HCT116 (cell line): ENCODE measurements around the gene SIRT3. TPM values are rescaled to one million over a fixed set of nuclear protein-coding genes. Genes with fewer than 3 reads are reported as not detected.
"Not testable (repeated sequence)": the region's sequence is repeated elsewhere in the genome, so short reads cannot be mapped to it uniquely, and the experiment has no call there.

Experiments
- ATAC-seq: fragments of 200-7000 bp; cut with Tn5 transposase; 2 replicates; pipeline ENCODE4 v1.9.1; 2020; ENCODE audit warnings: mild to moderate bottlenecking, moderate library complexity
- BruUV-seq: library from RNA; stranded (reverse); fragments of 400-500 nt; replicated peaks from 2 replicates; lab custom pipeline; 2021; lab: Mats Ljungman, UMichigan
- CTCF ChIA-PET: fragments of 300-600 bp; sonication (Branson Sonifier 250); formaldehyde crosslinking; loops from one replicate; lab custom pipeline; 2021; ENCODE audit warnings: antibody characterized with exemption; lab: Charles Lee
- POLR2A ChIA-PET: fragments of 300-600, 350-600 bp; sonication (Branson Sonifier 250); formaldehyde crosslinking; loops from one replicate; lab custom pipeline; 2021; ENCODE audit warnings: antibody characterized with exemption; lab: Charles Lee
- RAD21 ChIA-PET, 2 experiments: fragments of 300-600 bp; sonication (Branson Sonifier 250); formaldehyde crosslinking; loops; one replicate each; lab custom pipeline; 2023; ENCODE audit warnings: low total read pairs in 2 of 2; ENCODE audit not compliant: uncharacterized antibody in 2 of 2, unreplicated experiment in 2 of 2, low non-redundant PET in 1 of 2; lab: Charles Lee
- DNase-seq: peaks from one replicate; pipeline ENCODE4 v3.0.0-alpha.2; 2010; ENCODE audit warnings: low read depth, low spot score
- H2AFZ ChIP-seq: fragments of 200-600 bp; shearing (Covaris generic), sonication (generic); 2 replicates; pipeline ENCODE4 v1.6.1; 2017; ENCODE audit warnings: low read depth, mixed run types, mixed read lengths, antibody characterized with exemption, low read length; ENCODE audit not compliant: poor library complexity, severe bottlenecking
- H3K27ac ChIP-seq: 2 replicates; pipeline ENCODE4 v1.5.1; 2012; ENCODE audit warnings: low read depth, low read length
- H3K27me3 ChIP-seq: fragments of 200-600 bp; sonication (generic); 2 replicates; pipeline ENCODE4 v1.6.1; 2016; ENCODE audit warnings: mixed run types, low read length, mixed read lengths; ENCODE audit not compliant: insufficient read depth
- H3K36me3 ChIP-seq, 2 experiments: fragments of 200-500 bp in 1 of 2; fragments of 200-600 bp in 1 of 2; sonication (Bioruptor generic) in 1 of 2; sonication (generic) in 1 of 2; 2 replicates each; pipeline versions ENCODE4 v1.5.1 to v1.6.1; 2014 to 2016; ENCODE audit warnings: low read length in 2 of 2, inconsistent platforms in 1 of 2, mixed read lengths in 1 of 2, mixed run types in 1 of 2; ENCODE audit not compliant: insufficient read depth in 2 of 2, control insufficient read depth in 1 of 2
- H3K4me1 ChIP-seq, 2 experiments: fragments of 200-600 bp in 1 of 2; sonication (generic) in 1 of 2; 2 replicates each; pipeline versions ENCODE4 v1.5.1 to v1.6.1; 2012 to 2017; ENCODE audit warnings: low read length in 2 of 2, inconsistent platforms in 1 of 2, mild to moderate bottlenecking in 1 of 2, mixed read lengths in 1 of 2, mixed run types in 1 of 2, moderate library complexity in 1 of 2; ENCODE audit not compliant: insufficient read depth in 2 of 2, control insufficient read depth in 1 of 2
- H3K4me2 ChIP-seq: fragments of 200-600 bp; sonication (generic); 2 replicates; pipeline ENCODE4 v1.6.1; 2017; ENCODE audit warnings: mixed run types, low read length, mixed read lengths
- H3K4me3 ChIP-seq, 2 experiments: fragments of 200-600 bp in 1 of 2; sonication (generic) in 1 of 2; replicated peaks in 1 of 2; 2 replicates each; pipeline ENCODE4 v1.5.1; 2011 to 2016; ENCODE audit warnings: low read length in 2 of 2, control low read depth in 1 of 2, low read depth in 1 of 2, mild to moderate bottlenecking in 1 of 2, mixed read lengths in 1 of 2, mixed run types in 1 of 2
- H3K79me2 ChIP-seq: fragments of 200-600 bp; sonication (generic); 2 replicates; pipeline ENCODE4 v1.6.1; 2017; ENCODE audit warnings: mild to moderate bottlenecking, mixed run types, low read length, moderate library complexity, mixed read lengths; ENCODE audit not compliant: insufficient read depth
- H3K9ac ChIP-seq: fragments of 200-600 bp; sonication (generic); 2 replicates; pipeline ENCODE4 v1.6.1; 2016; ENCODE audit warnings: low read length, mixed read lengths
- H3K9me2 ChIP-seq: fragments of 200-600 bp; sonication (generic), shearing (Covaris generic); 2 replicates; pipeline ENCODE4 v1.6.1; 2017; ENCODE audit warnings: mixed run types, mild to moderate bottlenecking, moderate library complexity; ENCODE audit not compliant: insufficient read depth
- H3K9me3 ChIP-seq, 2 experiments: fragments of 200-500 bp in 1 of 2; fragments of 200-600 bp in 1 of 2; sonication (Bioruptor generic) in 1 of 2; sonication (generic) in 1 of 2; 2 replicates each; pipeline ENCODE4 v1.6.1; 2014 to 2017; ENCODE audit warnings: low read length in 2 of 2, mixed read lengths in 2 of 2, inconsistent platforms in 1 of 2, low read depth in 1 of 2, mild to moderate bottlenecking in 1 of 2, mixed run types in 1 of 2, moderate library complexity in 1 of 2; ENCODE audit not compliant: control insufficient read depth in 1 of 2, insufficient read depth in 1 of 2
- H4K20me1 ChIP-seq: fragments of 200-600 bp; sonication (generic), shearing (Covaris generic); 2 replicates; pipeline ENCODE4 v1.6.1; 2017; ENCODE audit warnings: mixed run types, mild to moderate bottlenecking, moderate library complexity; ENCODE audit not compliant: insufficient read depth
- CBX3 ChIP-seq: IDR thresholded peaks from 2 replicates; pipeline ENCODE4 v1.6.1; 2012; ENCODE audit warnings: low read depth
- CEBPB ChIP-seq: IDR thresholded peaks from 2 replicates; pipeline ENCODE4 v1.6.1; 2012; ENCODE audit warnings: low read depth
- EGR1 ChIP-seq: IDR thresholded peaks from 2 replicates; pipeline ENCODE4 v1.6.1; 2012; ENCODE audit warnings: low read depth
- ELF1 ChIP-seq: IDR thresholded peaks from 2 replicates; pipeline ENCODE4 v1.6.1; 2012; ENCODE audit warnings: low read depth, borderline replicate concordance
- EZH2 ChIP-seq: fragments of 200-600 bp; sonication (generic); IDR thresholded peaks from 2 replicates; pipeline ENCODE4 v1.6.1; 2017; ENCODE audit warnings: antibody characterized with exemption, mixed run types
- POLR2A ChIP-seq: IDR thresholded peaks from 2 replicates; pipeline ENCODE4 v1.7.0; 2011; ENCODE audit warnings: borderline replicate concordance; ENCODE audit not compliant: insufficient read depth, insufficient read length; ENCODE audit errors: extremely low read depth
- POLR2AphosphoS5 ChIP-seq: IDR thresholded peaks from 2 replicates; pipeline ENCODE4 v1.6.1; 2011; ENCODE audit warnings: mild to moderate bottlenecking, low read depth, low read length, moderate library complexity
- RAD21 ChIP-seq: IDR thresholded peaks from 2 replicates; pipeline ENCODE4 v1.6.1; 2012; ENCODE audit warnings: low read depth, mild to moderate bottlenecking
- SIN3A ChIP-seq: IDR thresholded peaks from 2 replicates; pipeline ENCODE4 v1.6.1; 2012; ENCODE audit warnings: low read depth
- SP1 ChIP-seq: IDR thresholded peaks from 2 replicates; pipeline ENCODE4 v1.6.1; 2012; ENCODE audit warnings: low read depth
- SRF ChIP-seq: IDR thresholded peaks from 2 replicates; pipeline ENCODE4 v1.6.1; 2012; ENCODE audit warnings: low read depth
- TCF7L2 ChIP-seq: IDR thresholded peaks from 2 replicates; pipeline ENCODE4 v1.7.0; 2011; ENCODE audit warnings: borderline replicate concordance, inconsistent platforms; ENCODE audit not compliant: insufficient read depth, insufficient read length; ENCODE audit errors: extremely low read depth
- YY1 ChIP-seq: IDR thresholded peaks from 2 replicates; pipeline ENCODE4 v1.6.1; 2011; ENCODE audit warnings: low read length, low read depth, moderate library complexity, mild to moderate bottlenecking; ENCODE audit not compliant: insufficient replicate concordance; ENCODE audit errors: extremely low read depth
- ZFX ChIP-seq: fragments of 450-650 bp; IDR thresholded peaks from 2 replicates; pipeline ENCODE4 v1.6.1; 2017
- ZNF274 ChIP-seq: fragments of 200-500 bp; sonication (Bioruptor generic); IDR thresholded peaks from 2 replicates; pipeline ENCODE4 v1.6.1; 2014; ENCODE audit warnings: mild to moderate bottlenecking, low read depth, low read length, inconsistent platforms
- intact Hi-C: fragments of 100-400 bp; cut with micrococcal nuclease; formaldehyde crosslinking; loops from 2 replicates; pipeline ENCODE4 v1.10.0; 2022
- total RNA-seq: library from RNA; stranded (reverse); gene quantifications from one replicate; pipeline ENCODE4 v1.2.1, GENCODE V29; 2021; ENCODE audit not compliant: unreplicated experiment
- TF ChIP-seq, protein P1 (sequence below): IDR thresholded peaks from 2 replicates; pipeline ENCODE4 v1.6.1; 2012
- TF ChIP-seq, protein P2 (sequence below), 3 experiments: fragments of 200-600 bp in 1 of 3; sonication (generic) in 1 of 3; IDR thresholded peaks in 2 of 3; conservative IDR thresholded peaks in 1 of 3; 2 replicates each; pipeline ENCODE4 v1.5.1; 2012 to 2017; ENCODE audit warnings: low read depth in 2 of 3, low read length in 2 of 3, antibody characterized with exemption in 1 of 3, borderline replicate concordance in 1 of 3, control low read depth in 1 of 3, mild to moderate bottlenecking in 1 of 3, mixed read lengths in 1 of 3, mixed run types in 1 of 3, moderate library complexity in 1 of 3; ENCODE audit not compliant: insufficient read depth in 1 of 3
- TF ChIP-seq, protein P3 (sequence below): IDR thresholded peaks from 2 replicates; pipeline ENCODE4 v1.6.1; 2012; ENCODE audit warnings: low read depth

Gene SIRT3
- total RNA-seq, 1 experiment from 2014 or later = 17.9 TPM

GRCh38 chr11:269146-269890 is 33.2 kb upstream of the SIRT3 start:
- Histone ChIP-seq H3K4me3 (no peak overlapping the region), H3K27ac (no peak overlapping the region), H3K4me2 (no peak overlapping the region), H3K27me3 (no peaks in the 10 kb centered on the region), H3K9me2 (no peaks in the 10 kb centered on the region)
- BruUV-seq = no TSS peak
- RAD21 ChIA-PET = no interaction called here
- TF ChIP-seq CBX3 = no peak
- TF ChIP-seq ELF1 = no peak
- TF ChIP-seq, protein P1, sequence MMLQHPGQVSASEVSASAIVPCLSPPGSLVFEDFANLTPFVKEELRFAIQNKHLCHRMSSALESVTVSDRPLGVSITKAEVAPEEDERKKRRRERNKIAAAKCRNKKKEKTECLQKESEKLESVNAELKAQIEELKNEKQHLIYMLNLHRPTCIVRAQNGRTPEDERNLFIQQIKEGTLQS = no peak
- no peak for TF ChIP-seq SRF
- TF ChIP-seq POLR2A = no peak
- TF ChIP-seq ZFX = no peak
- no peak for TF ChIP-seq EGR1
- TF ChIP-seq RAD21 = no peak
- TF ChIP-seq SP1 = no peak
- no peak for TF ChIP-seq POLR2AphosphoS5
- TF ChIP-seq, protein P2, sequence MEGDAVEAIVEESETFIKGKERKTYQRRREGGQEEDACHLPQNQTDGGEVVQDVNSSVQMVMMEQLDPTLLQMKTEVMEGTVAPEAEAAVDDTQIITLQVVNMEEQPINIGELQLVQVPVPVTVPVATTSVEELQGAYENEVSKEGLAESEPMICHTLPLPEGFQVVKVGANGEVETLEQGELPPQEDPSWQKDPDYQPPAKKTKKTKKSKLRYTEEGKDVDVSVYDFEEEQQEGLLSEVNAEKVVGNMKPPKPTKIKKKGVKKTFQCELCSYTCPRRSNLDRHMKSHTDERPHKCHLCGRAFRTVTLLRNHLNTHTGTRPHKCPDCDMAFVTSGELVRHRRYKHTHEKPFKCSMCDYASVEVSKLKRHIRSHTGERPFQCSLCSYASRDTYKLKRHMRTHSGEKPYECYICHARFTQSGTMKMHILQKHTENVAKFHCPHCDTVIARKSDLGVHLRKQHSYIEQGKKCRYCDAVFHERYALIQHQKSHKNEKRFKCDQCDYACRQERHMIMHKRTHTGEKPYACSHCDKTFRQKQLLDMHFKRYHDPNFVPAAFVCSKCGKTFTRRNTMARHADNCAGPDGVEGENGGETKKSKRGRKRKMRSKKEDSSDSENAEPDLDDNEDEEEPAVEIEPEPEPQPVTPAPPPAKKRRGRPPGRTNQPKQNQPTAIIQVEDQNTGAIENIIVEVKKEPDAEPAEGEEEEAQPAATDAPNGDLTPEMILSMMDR (IDR thresholded peaks at IDR 0.05 in 2 of 3, conservative IDR thresholded peaks at IDR 0.05 in 1 of 3; ENCODE audit: borderline replicate concordance in 1 of 3, insufficient read depth in 1 of 3, low read depth in 2 of 3, low read length in 2 of 3) = no peak
- no peak for TF ChIP-seq SIN3A
- no peak for TF ChIP-seq ZNF274
- TF ChIP-seq, protein P3, sequence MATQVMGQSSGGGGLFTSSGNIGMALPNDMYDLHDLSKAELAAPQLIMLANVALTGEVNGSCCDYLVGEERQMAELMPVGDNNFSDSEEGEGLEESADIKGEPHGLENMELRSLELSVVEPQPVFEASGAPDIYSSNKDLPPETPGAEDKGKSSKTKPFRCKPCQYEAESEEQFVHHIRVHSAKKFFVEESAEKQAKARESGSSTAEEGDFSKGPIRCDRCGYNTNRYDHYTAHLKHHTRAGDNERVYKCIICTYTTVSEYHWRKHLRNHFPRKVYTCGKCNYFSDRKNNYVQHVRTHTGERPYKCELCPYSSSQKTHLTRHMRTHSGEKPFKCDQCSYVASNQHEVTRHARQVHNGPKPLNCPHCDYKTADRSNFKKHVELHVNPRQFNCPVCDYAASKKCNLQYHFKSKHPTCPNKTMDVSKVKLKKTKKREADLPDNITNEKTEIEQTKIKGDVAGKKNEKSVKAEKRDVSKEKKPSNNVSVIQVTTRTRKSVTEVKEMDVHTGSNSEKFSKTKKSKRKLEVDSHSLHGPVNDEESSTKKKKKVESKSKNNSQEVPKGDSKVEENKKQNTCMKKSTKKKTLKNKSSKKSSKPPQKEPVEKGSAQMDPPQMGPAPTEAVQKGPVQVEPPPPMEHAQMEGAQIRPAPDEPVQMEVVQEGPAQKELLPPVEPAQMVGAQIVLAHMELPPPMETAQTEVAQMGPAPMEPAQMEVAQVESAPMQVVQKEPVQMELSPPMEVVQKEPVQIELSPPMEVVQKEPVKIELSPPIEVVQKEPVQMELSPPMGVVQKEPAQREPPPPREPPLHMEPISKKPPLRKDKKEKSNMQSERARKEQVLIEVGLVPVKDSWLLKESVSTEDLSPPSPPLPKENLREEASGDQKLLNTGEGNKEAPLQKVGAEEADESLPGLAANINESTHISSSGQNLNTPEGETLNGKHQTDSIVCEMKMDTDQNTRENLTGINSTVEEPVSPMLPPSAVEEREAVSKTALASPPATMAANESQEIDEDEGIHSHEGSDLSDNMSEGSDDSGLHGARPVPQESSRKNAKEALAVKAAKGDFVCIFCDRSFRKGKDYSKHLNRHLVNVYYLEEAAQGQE = no peak
- TF ChIP-seq TCF7L2 = no peak
- no peak for TF ChIP-seq CEBPB
- no peak for TF ChIP-seq YY1
- TF ChIP-seq EZH2 = no peak
- TF ChIP-seq, all 23 proteins: peak for 0
- no peak for ATAC-seq
- H3K9me3 ChIP-seq = no peaks in the 10 kb centered on the region
- H2AFZ ChIP-seq = no peak overlapping the region
- ChIA-PET CTCF (no interaction called here), POLR2A (no interaction called here)
- no peak for DNase-seq
- no peaks in the 10 kb centered on the region for H3K36me3 ChIP-seq
- no peaks in the 10 kb centered on the region for H3K79me2 ChIP-seq
- intact Hi-C loops = no loop called here
- peaks cover 8 to 12% of the 10 kb centered on the region in 2 experiments for H3K4me1 ChIP-seq
- H3K9ac ChIP-seq = no peak overlapping the region
- H4K20me1 ChIP-seq = no peaks in the 10 kb centered on the region

GRCh38 chr11:268716-269145 is 32.6 kb upstream of the SIRT3 start:
- CTCF ChIA-PET, RAD21 ChIA-PET, H3K79me2 ChIP-seq: not testable (repeated sequence)

More at GRCh38 chr11:268716-269145, 32.6 kb upstream of the SIRT3 start:
- H3K27ac ChIP-seq, H3K9me2 ChIP-seq, ATAC-seq, H3K4me3 ChIP-seq, POLR2A ChIA-PET, H3K9ac ChIP-seq, H3K36me3 ChIP-seq, H3K9me3 ChIP-seq, BruUV-seq, H3K27me3 ChIP-seq, DNase-seq, H4K20me1 ChIP-seq, H2AFZ ChIP-seq, H3K4me2 ChIP-seq, intact Hi-C loops: not testable (repeated sequence)
- peaks cover 8 to 12% of the 10 kb centered on the region in 2 experiments for H3K4me1 ChIP-seq
